ENCODE measurements around the gene ERC2.
"Not testable (repeated sequence)": the region's sequence is repeated elsewhere in the genome, so short reads cannot be mapped to it uniquely, and the experiment has no call there.

The ERC2 gene

GRCh38 chr3:55855311-55855710 lies 613.0 kb downstream of the ERC2 start:
- DNase-seq (ENCODE audit: low read depth): no peak
- no peak for TF ChIP-seq CTCF (conservative IDR thresholded peaks at IDR 0.05; ENCODE audit: control insufficient read depth, insufficient read depth, low read depth, low read length)
- no peak overlapping the region for H3K4me3 ChIP-seq (ENCODE audit: control insufficient read depth, low read depth, low read length)

GRCh38 chr3:55854494-55854893 lies 613.8 kb downstream of the ERC2 start:
- H3K4me3 ChIP-seq (ENCODE audit: control insufficient read depth, low read depth, low read length): no peak overlapping the region
- TF ChIP-seq CTCF (conservative IDR thresholded peaks at IDR 0.05; ENCODE audit: control insufficient read depth, insufficient read depth, low read depth, low read length): no peak
- DNase-seq (ENCODE audit: low read depth): no peak

GRCh38 chr3:55852326-55852725 lies 615.9 kb downstream of the ERC2 start:
- no peak for TF ChIP-seq CTCF (conservative IDR thresholded peaks at IDR 0.05; ENCODE audit: control insufficient read depth, insufficient read depth, low read depth, low read length)
- no peak for DNase-seq (ENCODE audit: low read depth)
- no peak overlapping the region for H3K4me3 ChIP-seq (ENCODE audit: control insufficient read depth, low read depth, low read length)

GRCh38 chr3:55842204-55842603 lies 626.1 kb downstream of the ERC2 start:
- TF ChIP-seq CTCF (conservative IDR thresholded peaks at IDR 0.05; ENCODE audit: control insufficient read depth, insufficient read depth, low read depth, low read length): no peak
- DNase-seq (ENCODE audit: low read depth): no peak
- no peak overlapping the region for H3K4me3 ChIP-seq (ENCODE audit: control insufficient read depth, low read depth, low read length)

- DNase-seq (ENCODE audit: low read depth); H3K4me3 ChIP-seq (ENCODE audit: control insufficient read depth, low read depth, low read length): not testable (repeated sequence)
Observed at GRCh38 chr3:55831876-55832275, 636.4 kb downstream of the ERC2 start.

- H3K4me3 ChIP-seq (ENCODE audit: control insufficient read depth, low read depth, low read length): no peak overlapping the region
- no peak for TF ChIP-seq CTCF (conservative IDR thresholded peaks at IDR 0.05; ENCODE audit: control insufficient read depth, insufficient read depth, low read depth, low read length)
- no peak for DNase-seq (ENCODE audit: low read depth)
Observed at GRCh38 chr3:55828712-55829111, 639.6 kb downstream of the ERC2 start.

- H3K4me3 ChIP-seq (ENCODE audit: control insufficient read depth, low read depth, low read length): no peak overlapping the region
- DNase-seq (ENCODE audit: low read depth): no peak
- TF ChIP-seq CTCF (conservative IDR thresholded peaks at IDR 0.05; ENCODE audit: control insufficient read depth, insufficient read depth, low read depth, low read length): no peak
Observed at GRCh38 chr3:55827786-55828185, 640.5 kb downstream of the ERC2 start.

All from fibroblast of mammary gland (primary cell).